ENCODE data around the gene COL9A3.

The COL9A3 gene

DNA sequence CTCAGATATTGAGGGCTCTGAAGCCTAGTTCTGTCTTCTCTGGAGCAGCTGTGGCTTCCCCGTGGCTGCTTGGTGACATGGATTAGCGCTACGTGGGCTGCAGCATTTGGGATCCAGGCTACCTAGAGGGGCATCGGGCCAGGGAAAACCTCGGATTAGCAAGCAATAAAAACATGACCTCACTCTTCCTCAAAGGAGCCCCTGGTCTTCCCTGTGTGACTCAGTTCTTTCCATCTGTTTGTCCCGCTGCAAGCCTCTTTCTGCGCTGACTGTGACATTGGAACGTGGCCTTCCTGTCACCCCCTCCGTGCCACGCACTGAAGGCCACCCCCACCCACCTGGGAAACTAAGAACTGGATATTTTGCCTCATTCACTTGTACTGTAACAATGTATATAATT lies 17.0 kb upstream of the COL9A3 start:
- TF ChIP-seq, protein P1, sequence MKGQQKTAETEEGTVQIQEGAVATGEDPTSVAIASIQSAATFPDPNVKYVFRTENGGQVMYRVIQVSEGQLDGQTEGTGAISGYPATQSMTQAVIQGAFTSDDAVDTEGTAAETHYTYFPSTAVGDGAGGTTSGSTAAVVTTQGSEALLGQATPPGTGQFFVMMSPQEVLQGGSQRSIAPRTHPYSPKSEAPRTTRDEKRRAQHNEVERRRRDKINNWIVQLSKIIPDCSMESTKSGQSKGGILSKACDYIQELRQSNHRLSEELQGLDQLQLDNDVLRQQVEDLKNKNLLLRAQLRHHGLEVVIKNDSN (IDR thresholded peaks at IDR 0.05) = no peak
- TF ChIP-seq, protein P2, sequence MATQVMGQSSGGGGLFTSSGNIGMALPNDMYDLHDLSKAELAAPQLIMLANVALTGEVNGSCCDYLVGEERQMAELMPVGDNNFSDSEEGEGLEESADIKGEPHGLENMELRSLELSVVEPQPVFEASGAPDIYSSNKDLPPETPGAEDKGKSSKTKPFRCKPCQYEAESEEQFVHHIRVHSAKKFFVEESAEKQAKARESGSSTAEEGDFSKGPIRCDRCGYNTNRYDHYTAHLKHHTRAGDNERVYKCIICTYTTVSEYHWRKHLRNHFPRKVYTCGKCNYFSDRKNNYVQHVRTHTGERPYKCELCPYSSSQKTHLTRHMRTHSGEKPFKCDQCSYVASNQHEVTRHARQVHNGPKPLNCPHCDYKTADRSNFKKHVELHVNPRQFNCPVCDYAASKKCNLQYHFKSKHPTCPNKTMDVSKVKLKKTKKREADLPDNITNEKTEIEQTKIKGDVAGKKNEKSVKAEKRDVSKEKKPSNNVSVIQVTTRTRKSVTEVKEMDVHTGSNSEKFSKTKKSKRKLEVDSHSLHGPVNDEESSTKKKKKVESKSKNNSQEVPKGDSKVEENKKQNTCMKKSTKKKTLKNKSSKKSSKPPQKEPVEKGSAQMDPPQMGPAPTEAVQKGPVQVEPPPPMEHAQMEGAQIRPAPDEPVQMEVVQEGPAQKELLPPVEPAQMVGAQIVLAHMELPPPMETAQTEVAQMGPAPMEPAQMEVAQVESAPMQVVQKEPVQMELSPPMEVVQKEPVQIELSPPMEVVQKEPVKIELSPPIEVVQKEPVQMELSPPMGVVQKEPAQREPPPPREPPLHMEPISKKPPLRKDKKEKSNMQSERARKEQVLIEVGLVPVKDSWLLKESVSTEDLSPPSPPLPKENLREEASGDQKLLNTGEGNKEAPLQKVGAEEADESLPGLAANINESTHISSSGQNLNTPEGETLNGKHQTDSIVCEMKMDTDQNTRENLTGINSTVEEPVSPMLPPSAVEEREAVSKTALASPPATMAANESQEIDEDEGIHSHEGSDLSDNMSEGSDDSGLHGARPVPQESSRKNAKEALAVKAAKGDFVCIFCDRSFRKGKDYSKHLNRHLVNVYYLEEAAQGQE (IDR thresholded peaks at IDR 0.05; ENCODE audit: low read depth) = no peak
- no peak for TF ChIP-seq CEBPB (IDR thresholded peaks at IDR 0.05)
- TF ChIP-seq TCF12 (IDR thresholded peaks at IDR 0.05; ENCODE audit: low read depth) = no peak
- no peak for TF ChIP-seq EP300 (IDR thresholded peaks at IDR 0.05; ENCODE audit: borderline replicate concordance)
- TF ChIP-seq TAF1 (IDR thresholded peaks at IDR 0.05; ENCODE audit: low read depth) = no peak
- no peak for TF ChIP-seq EGR1 (IDR thresholded peaks at IDR 0.05)

DNA sequence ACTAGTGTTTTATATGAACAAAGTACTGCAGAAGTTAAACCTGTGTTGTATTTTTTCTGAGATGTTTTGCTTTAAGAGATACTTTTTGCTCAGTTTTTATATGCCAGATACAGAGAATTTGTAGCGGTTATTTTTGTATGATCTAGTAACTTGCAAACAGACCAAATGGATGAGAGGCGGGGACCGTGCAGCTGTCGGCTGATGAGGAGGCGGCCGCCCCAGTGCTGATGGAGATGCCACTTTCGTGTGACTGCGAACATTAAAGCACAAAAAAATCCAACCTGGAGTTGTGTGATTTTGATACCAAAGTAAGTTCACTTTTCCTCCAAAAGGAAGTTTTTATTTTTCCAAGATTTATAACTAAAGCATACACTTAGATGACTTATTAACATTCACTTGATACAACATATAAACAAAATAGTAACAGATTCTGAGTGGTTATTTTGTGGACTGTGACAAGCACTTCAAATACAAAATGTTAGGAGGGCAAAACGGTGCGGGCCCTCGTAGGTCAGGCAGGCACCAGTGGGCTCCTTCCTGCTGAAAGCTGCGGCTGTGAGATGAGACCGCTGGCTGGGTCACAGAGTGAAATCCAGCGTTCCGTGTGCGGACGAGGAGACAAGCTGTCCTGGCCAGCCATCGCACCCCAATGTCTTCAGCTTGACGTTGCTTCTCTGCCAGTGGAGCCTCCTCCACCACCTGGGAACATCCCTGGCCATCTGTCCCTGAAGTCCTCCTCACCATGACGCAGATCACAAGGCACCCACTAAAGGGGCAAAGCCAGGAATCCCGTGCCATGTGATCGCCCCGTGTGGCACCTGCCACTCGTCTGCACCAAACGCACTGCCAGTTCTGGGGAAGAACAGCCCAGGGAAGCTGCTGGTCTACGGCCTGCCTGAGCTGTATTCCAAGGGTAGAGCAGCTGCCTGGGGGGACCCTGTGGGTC lies 16.3 kb upstream of the COL9A3 start:
- TF ChIP-seq TEAD4 (IDR thresholded peaks at IDR 0.05) = no peak
- TF ChIP-seq, protein P3, sequence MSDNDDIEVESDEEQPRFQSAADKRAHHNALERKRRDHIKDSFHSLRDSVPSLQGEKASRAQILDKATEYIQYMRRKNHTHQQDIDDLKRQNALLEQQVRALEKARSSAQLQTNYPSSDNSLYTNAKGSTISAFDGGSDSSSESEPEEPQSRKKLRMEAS (IDR thresholded peaks at IDR 0.05) = no peak
- TF ChIP-seq CREB1 (IDR thresholded peaks at IDR 0.05; ENCODE audit: low read depth) = no peak
- no peak for TF ChIP-seq ZBTB7A (IDR thresholded peaks at IDR 0.05; ENCODE audit: low read depth)
- no peak for TF ChIP-seq RAD21 (IDR thresholded peaks at IDR 0.05; ENCODE audit: low read depth)
- TF ChIP-seq, protein P2 (IDR thresholded peaks at IDR 0.05; ENCODE audit: low read depth) = no peak
- TF ChIP-seq NFIC (IDR thresholded peaks at IDR 0.05) = no peak

DNA sequence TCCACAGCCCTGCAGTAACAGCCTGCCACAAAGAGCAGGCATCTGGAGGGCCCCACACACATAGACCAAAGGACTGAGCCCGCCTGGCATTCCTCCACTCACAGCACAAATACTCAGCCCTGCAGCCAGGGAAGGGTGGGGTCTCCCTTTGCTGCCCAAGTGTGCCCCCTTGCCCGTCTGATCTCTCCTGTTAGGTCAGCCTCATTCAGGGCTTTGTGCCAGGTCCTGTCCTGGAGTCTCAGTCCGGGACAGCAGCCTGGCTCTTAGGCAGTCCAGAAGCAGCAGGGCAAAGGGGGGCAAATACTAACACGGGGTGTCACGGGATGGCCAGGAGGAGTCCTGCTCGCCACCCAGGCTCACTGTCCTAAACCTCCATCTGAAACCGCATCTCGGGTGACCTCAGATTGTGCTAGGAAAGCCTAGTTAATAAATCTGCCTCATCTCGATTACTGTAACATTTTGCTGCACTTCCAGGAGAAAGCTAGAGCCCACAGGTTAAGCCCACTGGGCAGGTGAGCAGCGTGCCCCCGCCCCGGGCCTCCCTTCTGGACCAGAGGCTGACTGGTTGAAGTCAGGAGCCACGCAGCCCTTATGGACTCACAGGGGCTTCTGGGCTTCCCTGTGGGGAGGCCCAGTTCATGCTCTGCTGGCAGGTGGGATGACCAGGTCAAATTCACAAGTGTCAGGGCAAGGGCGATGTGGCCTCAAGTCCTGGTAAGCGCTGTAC lies 15.4 kb upstream of the COL9A3 start:
- TF ChIP-seq EP300 (IDR thresholded peaks at IDR 0.05; ENCODE audit: borderline replicate concordance) (no peak), CREB1 (IDR thresholded peaks at IDR 0.05; ENCODE audit: low read depth) (no peak), TAF1 (IDR thresholded peaks at IDR 0.05; ENCODE audit: low read depth) (no peak), ZBTB7A (IDR thresholded peaks at IDR 0.05; ENCODE audit: low read depth) (no peak), NFIC (IDR thresholded peaks at IDR 0.05) (no peak), TCF12 (IDR thresholded peaks at IDR 0.05; ENCODE audit: low read depth) (no peak), TEAD4 (IDR thresholded peaks at IDR 0.05) (no peak), EGR1 (IDR thresholded peaks at IDR 0.05) (no peak), RAD21 (IDR thresholded peaks at IDR 0.05; ENCODE audit: low read depth) (no peak), FOXM1 (IDR thresholded peaks at IDR 0.05; ENCODE audit: borderline replicate concordance, low read depth) (no peak), CEBPB (IDR thresholded peaks at IDR 0.05) (no peak), YY1 (IDR thresholded peaks at IDR 0.05; ENCODE audit: low read depth) (no peak)
- TF ChIP-seq, protein P3 (IDR thresholded peaks at IDR 0.05) = no peak
- TF ChIP-seq, protein P1 (IDR thresholded peaks at IDR 0.05) = no peak
- TF ChIP-seq, protein P2 (IDR thresholded peaks at IDR 0.05; ENCODE audit: low read depth) = no peak
